Fibroblast of skin of scalp (primary cell): ENCODE results near the gene GFPT2.
A peak's percentile ranks its signal among the peaks of the same experiment; 100 is the strongest.

Source experiments
- DNase-seq: peaks from one replicate; pipeline ENCODE4 v3.0.0-alpha.2; 2013

Gene GFPT2

DNA sequence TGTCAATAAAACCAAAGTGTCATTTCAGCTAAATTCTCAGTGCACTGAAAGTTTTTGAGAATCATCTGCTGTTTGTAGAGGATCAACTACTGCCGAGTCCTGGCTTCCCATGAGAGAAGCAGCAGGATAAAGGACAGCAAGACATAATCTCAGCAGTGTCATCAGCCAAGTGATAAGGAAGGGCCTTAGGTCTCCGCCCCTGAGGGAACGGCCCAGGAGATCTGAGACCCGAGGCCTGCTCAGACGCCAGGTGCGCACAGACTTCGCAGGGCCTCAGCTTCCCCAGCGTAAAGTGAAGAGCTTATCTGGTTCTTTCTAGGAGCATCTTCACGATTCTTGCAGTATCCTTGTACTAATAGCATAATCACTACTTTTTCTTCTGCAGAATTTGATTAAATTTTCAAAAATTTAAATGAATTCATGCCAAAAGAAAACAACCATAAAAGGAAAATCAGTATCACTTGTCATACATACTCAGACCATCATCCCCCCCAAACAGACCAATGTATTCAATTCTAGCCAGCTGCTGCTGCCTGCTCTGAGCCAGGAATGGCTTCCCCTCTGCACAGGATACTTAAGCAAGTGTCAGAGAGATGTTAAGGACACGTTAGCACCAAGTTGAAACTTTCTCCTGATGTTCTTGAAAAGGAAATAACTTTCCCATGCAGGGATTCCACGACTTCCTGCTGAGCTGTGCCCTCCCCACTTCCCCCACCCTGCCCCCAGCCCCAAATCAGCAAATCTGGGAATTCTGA, 2.2 kb downstream of the GFPT2 start:
- DNase-seq: no peak

DNA sequence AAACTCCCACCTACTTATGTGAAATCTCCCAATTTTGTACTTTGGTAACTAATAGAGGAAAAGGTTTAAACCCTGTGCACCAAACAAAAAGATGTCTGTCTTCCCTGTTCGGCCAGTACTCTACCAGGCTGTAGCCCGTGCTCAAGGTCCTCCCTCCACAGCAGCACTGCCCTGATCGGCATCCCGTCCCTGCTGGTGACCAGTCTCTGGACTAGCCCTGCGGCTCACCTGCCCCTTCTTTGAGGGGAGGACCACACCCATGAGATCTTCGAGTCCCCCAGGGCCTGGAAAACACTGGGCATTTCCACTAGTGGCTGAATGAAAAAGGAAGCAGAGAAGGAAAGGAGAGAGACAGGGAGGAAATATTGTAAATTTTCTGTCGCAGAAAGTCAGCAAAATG, 2.8 kb downstream of the GFPT2 start:
- DNase-seq: no peak

GRCh38 chr5:180349391-180349790, 3.7 kb downstream of the GFPT2 start:
- no peak for DNase-seq

DNA sequence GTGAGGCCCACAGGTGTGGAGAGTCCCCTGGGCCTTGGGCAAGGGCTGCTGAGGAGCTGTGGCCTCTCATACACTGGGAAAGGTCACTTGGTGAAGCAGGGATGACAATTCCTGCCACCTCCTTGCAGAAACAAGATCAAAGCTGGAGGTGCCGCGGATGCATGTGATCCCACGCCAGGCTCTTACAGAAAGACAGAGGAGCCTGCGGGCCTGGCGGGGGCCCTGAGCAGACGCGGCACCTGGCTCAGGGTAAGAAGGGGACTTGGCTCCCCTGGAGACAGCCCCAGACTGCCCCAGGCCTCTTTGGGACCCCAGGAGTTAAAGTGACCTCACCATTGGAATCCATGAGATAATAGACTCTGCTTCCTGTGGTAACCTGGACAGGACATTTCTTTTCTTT, 4.8 kb downstream of the GFPT2 start:
- no peak for DNase-seq

DNA sequence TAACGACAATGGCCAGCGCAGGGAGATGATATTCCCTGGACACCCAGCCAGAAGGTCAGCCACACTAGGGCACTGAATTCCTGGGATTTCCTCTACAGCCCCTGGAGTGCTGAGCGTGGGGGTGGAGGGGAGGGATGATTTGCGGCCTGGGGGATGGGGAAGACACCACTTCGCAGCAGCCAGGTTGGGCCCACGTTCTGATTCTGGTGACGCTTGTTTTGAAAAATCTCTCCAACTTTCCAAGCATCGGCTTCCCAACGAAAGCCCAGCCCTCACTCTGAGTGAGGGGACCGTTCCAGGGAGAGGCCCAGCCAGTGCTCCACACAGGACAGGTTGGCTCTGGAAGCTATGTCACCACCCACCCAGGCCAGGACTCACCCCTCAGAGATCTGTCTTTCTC, 5.4 kb downstream of the GFPT2 start:
- DNase-seq: no peak

- no peak for DNase-seq
Observed at GRCh38 chr5:180346358-180346757, 6.8 kb downstream of the GFPT2 start.

DNA sequence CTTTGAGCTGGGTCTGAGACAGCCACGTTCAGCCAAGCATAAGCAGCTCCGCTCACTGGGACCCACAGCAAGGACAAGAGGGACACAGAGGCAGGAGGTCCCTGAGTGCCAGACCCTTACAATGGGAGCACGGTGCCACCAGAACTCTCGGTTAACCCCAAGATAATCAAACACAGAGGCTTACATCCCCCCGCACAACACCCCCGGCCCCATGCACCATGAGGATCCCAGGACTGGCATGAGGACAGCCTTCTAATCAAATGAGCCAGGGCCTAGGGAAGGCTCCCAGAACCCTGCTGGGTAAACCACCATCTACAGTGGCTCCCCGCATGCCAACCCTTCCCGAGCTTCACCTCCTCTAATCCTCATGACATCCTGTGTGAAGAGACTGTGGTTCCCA, 7.4 kb downstream of the GFPT2 start:
- DNase-seq: no peak

DNA sequence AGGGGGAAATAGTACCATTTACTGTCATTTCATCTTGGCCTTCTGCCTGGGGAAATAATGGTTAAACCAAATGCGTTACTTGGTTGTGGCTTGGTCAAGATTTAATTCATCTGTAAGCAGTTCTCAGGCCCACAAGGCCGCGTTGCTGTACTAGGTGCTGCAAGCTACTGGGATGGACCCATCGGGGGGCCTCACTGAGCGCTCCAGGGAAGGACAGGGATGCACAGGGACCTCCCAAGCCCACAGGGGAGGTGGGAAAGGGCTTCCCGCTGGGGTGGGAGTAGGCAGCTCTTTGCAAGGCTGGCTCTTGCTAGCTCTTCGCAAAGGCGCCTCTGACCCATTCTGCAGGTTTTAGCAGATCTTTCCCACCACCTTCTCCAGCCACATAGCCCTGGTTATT, 8.0 kb downstream of the GFPT2 start:
- no peak for DNase-seq

GRCh38 chr5:180344696-180344999, 8.5 kb downstream of the GFPT2 start:
- DNase-seq: no peak

DNA sequence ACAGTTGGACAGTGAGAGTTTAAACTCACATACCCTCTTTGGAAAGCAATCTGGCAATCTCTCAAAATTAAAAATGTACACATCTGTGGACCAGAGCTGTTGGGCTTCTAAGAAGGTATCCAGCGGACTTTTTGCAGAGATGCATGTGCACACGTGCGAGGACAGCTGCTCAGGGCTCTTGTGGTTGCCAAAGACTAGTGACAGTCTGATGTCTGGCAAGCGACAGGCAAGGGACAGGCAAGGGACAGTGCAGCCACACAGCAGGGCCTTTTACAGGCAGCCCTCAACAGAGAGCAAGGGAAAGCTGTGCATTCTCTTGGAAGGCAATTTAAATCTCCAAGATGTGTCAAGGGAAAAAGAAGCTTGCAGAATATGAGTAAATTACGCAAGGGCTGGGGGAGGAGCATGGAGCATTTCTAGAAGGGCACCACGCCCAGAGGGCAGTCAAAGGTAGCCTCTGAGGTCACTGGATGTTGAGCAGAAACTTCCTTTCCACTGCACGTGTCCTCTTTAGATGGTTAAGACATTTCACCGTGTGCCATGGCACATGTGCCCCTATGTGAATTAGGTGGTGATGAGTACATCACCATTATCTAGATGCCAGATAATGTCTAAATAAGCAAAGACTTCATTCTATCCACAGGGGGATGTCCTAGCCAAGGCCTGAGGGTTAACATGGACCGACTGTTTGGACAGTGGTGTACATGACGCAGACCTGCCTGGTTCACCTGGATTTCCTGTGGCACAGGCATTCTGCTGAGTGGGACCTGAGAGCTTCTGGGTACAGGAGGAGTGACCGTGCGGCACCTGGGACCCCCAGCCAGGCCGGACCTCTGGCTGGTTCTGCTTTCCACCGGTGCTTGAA, 9.1 kb downstream of the GFPT2 start:
- DNase-seq: peak; percentile 34

GRCh38 chr5:180343110-180343830, 9.9 kb downstream of the GFPT2 start:
- DNase-seq: peak; percentile 85

DNA sequence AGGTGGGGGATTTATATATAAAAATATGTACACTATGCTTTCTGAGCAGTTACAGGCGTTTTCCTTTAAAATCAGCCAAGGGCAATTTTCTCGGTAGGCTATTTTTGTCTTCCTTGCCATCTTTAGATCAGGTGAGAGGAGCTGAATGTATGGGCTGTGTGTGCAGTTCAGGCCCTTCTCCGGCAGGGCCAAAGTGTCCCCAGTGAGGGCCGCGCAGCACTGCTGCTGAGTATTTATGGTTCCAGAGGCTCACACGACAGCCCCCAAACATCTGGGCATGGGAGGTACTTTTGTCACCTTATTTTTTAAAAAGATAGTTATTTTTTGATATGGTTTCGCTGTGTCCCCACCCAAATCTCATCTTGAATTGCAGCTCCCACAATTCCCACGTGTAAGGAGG, 11.5 kb downstream of the GFPT2 start:
- DNase-seq: no peak

DNA sequence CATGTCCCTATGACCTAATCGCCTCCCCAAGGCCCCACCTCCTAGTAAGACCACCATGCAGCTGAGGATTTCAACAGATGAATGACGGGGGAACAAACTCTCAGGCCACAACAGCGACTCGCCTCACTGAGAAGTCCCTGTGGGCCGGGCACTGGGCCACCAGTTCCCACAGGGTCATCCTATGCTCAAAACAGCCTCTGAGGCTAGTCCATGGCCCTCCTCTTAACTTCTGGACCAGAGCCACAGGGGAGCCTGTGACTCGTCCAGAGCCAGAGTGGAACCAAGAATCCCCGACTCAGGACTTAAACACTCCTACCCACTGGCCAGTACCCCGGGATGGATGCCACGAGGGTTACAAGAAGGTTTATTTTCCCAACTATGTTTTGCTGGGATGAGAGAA, 12.3 kb downstream of the GFPT2 start:
- DNase-seq: peak; percentile 53

GRCh38 chr5:180339583-180340183, 13.5 kb downstream of the GFPT2 start:
- DNase-seq: peak; percentile 29

GRCh38 chr5:180338001-180338707, 15.0 kb downstream of the GFPT2 start:
- DNase-seq: no peak

DNA sequence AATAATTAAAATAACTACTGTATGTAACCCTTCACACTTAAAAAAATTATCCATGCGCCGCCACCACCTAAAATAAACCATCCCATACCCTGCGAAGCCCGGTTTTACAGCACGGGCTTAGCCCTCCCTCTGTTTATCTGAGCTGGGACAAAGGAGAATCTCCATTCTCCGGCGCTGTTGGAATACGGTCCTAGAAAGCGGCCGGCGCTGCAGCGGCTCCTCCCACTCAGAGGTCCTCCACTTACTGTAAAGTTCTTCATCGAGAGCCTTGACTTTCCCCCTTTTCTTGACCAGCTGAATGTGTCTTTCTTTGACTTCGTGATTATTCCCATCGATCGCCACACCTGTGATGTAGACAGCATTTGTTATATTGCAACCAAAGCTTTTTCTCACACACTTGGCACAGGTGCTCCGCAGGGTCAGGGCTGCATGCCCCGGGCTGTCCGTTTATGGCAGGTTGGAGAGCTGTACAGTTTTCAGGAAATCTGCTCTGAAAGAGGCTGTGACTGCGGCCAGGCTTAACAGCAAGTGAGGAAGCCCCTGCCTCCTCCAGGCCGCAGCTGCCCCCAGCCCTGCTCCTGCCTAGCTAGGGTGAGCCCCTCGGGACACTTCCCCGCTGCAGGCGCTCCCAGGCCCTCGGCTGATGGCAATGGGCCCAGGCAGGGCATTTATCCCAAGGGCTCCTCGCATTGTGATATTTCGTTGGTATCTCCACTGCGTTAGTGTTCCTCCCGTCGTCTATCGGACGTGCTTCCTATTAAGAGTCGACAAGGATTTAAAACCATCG, 16.7 kb downstream of the GFPT2 start:
- DNase-seq: no peak

- DNase-seq: no peak
Observed at GRCh38 chr5:180335614-180336233, 17.4 kb downstream of the GFPT2 start.

DNA sequence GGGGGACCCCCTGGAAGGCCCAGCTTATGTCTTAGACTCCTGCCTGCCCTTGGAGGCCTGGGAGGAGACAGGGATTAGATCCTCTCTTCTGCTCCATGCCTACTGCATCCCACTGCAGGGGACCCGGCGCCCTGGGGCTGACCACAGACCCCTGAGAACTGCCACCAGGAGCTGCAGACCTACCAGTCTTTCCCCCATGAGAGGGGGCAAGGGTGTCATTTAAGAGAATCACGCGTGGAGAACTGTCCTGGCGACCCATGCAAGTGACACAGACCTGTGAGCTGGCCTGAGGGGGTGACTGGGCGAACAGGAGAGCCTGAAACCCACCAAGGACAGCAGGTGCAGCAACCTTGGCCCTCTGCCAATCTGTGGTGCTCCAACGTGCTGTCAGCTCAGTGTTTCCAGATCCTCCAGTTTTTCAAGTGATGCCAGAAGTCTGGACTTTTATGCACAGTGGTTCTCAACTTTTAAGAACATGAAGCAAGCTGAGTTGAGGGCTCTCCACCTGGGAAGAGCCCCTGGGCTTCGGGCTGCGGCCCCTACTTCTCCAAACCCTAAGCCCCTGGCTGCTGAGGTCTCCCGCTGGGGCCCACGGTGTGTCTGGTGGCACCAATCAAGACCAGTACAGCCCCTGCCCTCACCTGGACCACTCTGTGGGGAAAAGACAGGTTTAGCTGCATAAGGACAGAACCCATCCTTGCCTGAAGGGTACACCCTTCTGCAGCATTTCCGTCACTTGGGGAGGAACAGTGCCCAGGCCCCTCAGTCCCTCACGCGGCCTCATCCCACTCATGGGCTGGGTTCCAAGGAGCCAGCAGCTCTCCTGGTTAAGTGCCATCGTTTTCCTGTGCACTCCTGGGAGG, 18.2 kb downstream of the GFPT2 start:
- DNase-seq: no peak

GRCh38 chr5:180334176-180334575, 19.0 kb downstream of the GFPT2 start:
- no peak for DNase-seq

GRCh38 chr5:180333661-180334060, 19.5 kb downstream of the GFPT2 start:
- DNase-seq: peak; percentile 85
